Measurements from ENCODE around the gene SIRPD.

DNA sequence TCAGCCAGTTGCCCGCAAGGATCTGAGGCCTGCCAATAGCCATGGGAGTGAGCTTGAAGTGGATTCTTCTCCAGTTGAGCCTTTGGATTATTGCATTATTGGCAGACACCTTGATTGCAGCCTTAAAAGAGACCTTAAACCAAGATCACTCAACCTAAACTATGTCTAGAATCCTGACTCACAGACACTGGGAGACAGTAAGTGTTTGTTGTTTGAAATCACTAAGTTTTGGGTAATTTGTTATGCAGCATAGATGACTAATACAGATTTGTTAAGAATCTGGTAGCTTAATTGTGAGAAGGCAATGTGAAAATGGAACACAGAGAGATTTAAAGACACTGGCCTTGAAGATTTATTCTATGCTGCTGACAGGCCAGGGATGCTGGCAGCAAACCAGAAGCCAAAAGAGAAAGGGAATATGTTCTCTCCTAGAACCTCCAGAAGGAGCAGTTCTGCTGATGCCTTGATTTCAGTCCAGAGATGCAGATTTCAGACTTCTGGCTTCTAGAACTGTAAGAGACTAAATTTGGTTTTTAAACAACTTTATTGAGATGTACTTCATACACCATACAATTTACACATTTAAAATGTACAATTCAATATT lies 17.6 kb downstream of the SIRPD start:
- no peak for TF ChIP-seq POLR2AphosphoS5 (IDR thresholded peaks at IDR 0.05; ENCODE audit: low read depth, low read length)
- no peak for TF ChIP-seq POLR2A (IDR thresholded peaks at IDR 0.05; ENCODE audit: low read depth, low read length)
- TF ChIP-seq TAF1 (IDR thresholded peaks at IDR 0.05; ENCODE audit: borderline replicate concordance, low read depth, low read length) = no peak
